Measurements from ENCODE around the gene DLGAP4.
"Not testable (repeated sequence)": the region's sequence is repeated elsewhere in the genome, so short reads cannot be mapped to it uniquely, and the experiment has no call there.

DLGAP4 gene

DNA sequence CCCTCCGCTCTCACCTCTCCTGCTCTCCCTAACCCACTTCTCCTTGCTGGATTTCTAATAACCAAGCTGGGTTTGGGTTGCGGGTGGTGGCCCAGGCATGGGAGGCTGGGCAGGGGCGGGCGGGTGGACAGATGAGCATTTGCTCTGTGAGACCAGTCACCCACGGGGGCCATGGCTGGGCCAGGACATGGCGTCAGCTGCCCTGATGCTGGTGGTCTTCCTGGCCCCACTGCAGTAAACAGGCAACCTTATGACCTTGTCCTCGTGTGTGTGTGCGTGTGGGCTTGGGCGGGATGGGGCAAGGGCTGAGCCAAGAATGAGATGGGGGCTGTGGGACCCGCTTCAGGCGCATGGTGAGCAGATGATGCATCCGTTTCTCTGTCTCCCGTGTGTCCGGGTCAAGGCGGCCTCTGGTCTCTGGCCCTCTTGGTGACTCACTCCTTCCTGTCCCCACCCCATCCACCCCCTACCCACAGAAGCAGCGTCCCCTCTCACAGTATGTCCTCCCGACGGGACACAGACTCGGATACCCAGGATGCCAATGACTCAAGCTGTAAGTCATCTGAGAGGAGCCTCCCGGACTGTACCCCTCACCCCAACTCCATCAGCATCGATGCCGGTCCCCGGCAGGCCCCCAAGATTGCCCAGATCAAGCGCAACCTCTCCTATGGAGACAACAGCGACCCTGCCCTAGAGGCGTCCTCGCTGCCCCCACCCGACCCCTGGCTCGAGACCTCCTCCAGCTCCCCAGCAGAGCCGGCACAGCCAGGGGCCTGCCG, 193.8 kb downstream of the DLGAP4 start:
- no peak for DNase-seq (ENCODE audit: low read depth)

DNA sequence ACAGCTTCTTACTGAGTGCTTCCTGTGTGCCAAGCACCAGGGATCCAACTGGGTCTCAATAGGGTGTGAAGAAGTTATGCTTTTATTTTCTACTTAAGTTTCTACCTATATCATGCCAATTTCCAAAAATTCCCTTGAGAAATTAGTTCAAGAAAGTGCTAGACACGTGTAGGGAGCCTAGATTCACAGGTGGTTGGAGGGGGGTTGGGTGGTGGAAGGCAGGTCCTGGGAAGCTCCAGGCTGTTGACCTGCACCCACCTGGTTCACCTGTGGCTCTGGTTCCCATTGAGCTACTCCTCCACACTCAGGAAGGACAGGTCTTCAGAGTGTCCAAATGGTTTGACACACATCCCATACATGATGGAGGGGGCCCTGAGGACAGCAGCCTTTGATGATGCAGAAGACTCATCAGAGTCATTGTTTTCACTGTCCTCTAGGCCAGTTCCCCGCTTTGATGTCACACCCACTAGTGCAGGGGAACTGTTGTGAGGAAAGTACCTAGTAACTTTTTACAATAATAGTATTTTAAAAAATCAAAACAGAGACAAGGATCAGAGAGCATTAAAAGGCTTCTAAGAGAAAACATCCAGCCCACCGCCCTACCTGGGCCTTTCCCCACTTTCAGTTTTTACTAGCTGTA, 195.3 kb downstream of the DLGAP4 start:
- DNase-seq (ENCODE audit: low read depth), result no peak

DNA sequence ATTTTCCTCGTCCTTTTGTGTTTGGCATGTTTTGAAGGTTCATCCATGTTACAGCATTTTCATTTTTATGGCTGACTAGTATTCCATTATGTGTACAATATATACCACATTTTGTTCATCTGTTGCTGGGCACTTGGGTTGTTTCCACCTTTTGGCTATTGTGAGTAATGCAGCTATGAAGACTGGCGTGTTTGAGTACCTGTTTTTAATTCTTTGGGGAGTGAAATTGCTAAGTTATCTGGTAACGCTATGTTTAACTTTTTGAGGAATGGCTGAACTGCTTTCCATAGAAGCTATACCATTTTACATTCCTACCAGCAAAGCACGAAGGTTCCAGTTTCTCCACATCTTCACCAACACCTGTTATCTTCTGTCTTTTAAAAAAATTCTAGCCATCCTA, 198.2 kb downstream of the DLGAP4 start:
- DNase-seq (ENCODE audit: low read depth), result no peak

DNA sequence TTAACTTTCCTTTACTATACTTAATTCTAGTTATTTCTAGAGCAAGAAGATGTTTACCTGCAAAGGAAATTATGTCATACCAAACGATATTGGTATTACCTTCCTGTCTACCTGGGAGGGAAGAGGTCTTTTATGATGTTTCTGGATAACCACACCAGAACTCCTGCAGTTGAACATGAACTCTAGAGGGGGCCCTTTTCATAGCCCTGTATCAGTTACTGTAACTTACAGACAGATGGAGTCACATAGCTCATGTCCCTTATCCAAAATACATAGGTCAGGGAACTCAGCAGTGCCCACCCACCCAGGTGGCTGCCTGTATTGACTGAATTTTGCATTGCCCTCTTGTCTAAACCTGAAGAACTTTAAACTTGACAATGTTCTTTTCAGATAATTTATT, 200.1 kb downstream of the DLGAP4 start:
- no peak for DNase-seq (ENCODE audit: low read depth)

DNA sequence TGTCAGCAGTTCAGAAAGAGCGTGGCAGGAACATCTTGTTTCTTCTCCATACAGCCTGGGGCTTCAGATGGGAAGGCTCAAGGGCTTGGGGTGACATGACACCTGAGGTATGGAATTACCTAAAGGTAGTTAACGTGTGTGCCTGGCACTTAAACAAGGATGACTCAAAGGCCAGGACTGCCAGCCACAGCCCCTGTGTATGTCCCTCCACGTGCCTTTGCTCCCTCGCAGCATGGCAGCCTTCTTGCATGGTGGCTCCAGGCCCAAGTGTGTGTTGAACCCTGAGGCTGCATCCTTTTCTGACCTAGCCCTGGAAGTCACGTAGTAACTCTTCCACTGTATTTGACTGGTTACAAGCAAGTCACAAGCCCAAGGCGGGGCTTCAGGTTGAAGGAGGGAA, 201.6 kb downstream of the DLGAP4 start:
- DNase-seq (ENCODE audit: low read depth), result no peak

DNA sequence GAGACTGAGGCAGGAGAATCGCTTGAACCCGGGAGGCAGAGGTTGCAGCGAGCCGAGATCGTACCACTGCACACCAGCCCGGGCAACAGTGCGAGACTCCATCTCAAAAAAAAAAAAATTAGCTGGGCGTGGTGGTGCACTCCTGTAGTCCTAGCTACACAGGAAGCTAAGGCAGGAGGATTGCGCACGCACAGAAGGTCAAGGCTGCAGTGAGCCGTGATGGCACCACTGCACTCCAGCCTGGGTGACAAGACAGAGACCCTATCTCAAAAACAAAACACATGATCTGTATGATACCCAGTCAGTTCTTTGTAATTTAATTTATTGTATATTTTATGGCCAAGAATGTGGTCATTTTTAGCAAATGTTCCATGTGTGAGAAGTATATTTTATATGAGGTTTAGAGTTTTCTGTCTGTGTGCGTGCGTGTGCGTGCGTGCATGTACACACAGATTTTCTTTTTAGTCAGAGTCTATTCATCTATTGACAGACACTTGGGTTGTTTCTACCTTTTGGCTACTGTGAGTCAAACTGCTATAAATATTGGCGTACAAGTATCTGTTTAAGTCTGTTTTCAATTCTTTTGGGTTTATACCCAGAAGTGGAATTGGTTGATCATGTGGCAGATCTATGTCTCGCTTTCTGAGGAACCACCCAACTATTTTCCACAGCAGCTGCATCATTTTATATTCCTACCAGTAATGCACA, 213.0 kb downstream of the DLGAP4 start:
- DNase-seq (ENCODE audit: low read depth), result no peak

DNA sequence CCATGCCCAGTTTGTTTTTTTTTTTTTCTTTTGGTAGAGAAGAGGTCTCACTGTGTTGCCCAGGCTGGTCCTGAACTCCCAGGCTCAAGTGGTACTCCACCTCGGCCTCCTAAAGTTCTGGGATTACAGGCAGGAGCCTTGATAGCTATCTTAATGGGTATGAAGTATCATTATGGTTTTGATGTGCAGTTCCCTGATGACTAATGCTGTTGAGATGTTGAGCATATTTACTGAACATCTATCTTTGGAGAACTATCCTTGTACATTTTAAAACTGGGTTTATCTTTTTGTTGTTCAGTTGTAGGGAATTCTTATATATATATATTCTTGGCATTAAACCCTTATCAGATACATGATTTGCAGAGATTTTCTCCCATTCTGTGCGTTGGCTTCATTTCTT, 213.8 kb downstream of the DLGAP4 start:
- DNase-seq (ENCODE audit: low read depth), result no peak

DNA sequence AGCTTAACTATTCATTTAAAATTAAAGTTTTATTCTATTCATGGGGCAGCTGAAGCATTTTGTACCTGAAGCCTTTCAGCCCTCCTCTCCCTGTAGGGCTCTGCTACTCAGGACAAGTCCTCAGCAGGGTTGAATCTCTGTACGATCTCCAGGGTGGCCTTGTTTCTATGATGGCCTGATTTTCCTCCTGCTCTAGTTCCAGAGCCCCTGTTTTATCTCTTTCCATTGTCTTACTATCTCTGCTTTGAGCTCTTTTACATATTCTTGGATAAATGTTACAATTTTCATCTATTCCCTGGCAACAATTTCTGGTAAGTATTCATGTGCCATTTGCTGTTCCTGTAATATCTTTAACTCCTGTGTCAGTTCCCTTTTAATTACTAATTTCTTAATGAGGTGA, 215.4 kb downstream of the DLGAP4 start:
- DNase-seq (ENCODE audit: low read depth), result no peak

DNA sequence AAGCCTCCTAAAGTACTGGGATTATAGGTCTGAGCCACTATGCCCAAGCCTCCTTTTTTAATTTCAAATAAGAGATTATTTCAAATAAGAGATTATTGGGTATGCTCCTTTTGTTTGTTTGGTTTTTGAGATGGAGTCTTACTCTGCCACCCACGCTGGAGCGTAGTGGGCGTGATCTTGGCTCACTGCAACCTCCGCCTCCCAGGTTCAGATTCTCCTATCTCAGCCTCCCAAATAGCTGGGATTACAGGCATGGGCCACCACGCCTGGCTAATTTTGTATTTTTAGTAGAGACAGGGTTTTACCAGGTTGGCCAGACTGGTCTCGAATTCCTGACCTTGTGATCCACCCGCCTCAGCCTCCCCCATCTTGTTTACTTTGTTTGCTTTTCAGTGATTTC, 216.3 kb downstream of the DLGAP4 start:
- not testable (repeated sequence) for DNase-seq (ENCODE audit: low read depth)

DNA sequence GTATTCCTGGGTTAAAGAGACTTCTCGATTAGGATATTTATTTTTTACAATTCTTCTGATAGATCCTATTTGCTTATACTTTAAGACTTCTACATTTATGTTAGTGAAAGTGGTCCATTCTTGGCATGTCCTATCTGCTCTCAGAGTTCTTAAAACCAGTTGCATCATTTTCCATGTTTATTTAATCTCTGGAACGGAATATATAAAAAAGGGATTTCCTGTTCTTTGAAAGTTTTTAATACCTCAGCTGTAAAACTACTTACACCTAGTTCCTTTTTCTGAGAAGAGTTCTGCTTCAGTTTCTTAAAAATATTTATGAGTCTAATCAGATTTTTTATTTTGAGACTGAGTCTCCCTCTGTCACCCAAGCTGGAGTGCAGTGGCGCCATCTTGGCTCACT, 217.2 kb downstream of the DLGAP4 start:
- no peak for DNase-seq (ENCODE audit: low read depth)

DNA sequence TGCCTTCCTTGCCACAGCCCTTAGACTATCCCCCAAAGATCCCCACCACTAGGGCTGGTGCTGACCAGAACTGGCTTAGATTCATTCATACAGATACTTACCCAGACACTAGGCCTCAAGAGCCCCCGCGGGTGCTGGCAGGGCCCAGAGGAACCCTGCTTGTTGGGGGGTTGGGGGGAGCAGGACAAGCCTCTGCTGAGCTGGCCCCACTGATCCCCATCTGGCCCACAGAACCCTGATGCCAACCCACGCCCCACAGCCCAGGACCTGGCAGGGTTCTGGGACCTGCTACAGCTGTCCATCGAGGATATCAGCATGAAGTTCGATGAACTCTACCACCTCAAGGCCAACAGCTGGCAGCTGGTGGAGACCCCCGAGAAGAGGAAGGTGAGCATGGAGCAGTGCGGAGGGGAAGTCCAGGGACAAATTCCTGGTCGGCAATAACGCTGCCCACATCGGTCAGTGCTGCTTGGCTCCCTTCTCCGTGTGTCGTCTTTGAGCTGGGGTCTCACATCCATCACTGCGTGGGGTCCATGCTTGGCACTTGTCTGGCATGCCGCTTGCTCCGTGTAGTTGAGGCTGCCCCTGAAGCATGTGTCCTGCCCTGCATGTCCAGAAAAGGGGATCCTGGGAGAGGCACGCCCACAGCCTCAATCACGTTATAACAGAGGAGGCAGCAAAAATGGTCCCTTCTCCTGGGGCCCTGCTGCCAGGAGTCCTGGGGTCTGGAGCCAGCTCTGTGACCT, 219.7 kb downstream of the DLGAP4 start:
- no peak for DNase-seq (ENCODE audit: low read depth)

DNA sequence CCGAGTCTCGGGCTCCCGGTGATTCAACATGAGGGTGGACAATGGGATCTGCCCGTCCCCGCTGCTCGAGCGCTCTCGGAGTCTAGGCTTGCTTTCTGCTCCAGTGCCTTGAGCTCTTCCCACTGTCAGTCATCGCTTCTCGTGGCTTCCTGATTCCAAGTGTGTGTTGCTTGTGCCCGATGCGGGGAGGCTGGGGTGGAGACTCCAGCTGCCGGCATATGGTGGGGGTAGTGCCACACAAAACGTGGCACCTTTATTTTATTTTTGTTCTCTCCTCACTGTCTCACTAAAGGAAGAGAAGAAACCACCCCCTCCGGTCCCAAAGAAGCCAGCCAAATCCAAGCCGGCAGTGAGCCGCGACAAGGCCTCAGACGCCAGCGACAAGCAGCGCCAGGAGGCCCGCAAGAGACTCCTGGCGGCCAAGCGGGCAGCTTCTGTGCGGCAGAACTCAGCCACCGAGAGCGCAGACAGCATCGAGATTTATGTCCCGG, 220.4 kb downstream of the DLGAP4 start:
- no peak for DNase-seq (ENCODE audit: low read depth)

DNA sequence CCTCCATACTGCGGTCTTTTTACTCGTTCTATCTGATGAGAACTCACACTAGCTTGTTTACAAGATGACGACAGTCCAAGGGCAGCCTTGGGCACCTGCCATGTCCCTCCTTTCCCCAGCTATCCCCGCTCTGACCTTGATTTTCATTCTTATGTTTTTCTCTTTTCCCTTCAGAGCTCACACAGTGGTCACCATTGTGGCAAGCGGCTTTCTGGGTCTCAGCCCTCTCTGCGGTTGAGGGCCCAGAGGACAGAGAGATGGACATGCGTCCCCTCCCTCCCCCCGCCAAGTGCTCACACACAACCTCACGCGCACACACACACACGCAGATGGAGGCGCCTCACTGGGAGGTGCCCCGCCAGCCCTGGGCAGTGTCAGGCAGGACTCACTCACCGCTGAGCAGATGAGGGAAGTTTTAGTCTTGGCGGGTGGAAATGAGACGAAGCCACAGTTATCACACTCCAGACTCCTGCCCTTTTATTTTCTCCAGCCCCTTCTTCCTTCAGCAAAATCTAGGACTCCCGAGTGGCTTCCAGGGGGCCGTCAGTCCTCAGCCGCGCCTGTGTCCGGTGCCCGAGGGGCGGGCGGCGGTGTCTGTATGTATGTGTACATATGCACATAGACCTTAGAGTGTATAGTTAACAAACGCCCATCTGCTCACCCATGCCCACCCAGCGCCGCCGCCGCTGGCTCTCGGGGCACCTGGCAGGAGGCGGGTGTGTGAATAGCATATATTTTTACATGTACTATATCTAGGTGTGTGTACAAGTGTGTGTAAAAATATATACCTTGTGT, 221.4 kb downstream of the DLGAP4 start:
- no peak for DNase-seq (ENCODE audit: low read depth)

DNA sequence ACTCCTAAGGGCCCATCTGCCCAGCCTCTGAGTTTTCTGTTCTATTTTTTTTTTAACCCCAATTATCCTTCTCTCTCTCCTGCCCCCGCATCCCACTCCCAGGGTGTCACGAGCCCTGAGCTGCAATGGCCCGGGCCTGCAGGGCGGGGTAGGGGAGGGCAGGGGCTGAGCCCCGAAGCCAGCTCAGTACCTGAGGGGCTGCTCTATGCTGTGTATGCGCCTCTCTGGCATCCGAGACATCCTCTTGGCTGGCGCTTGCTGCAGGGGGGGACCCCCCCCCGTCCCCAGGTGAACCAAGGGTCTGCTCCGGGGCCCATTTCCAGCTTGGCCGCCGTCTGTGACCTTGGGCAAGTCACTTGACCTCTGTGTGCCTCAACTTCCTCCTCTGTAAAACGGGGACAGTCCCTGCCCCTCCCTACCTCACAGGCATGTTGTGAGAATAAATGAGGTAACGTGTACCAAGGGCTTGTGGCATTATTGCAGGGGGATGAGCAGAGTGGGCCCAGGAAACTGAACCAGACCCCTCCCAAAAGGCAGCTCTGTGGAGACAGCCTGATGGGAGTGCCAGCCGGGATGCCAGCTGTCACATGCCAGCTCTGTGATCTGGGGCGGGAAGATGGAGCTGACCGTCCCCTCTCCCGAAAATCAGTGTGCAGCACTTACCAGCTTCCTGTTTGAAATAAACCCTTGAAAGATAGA, 222.2 kb downstream of the DLGAP4 start:
- DNase-seq (ENCODE audit: low read depth), result no peak

DNA sequence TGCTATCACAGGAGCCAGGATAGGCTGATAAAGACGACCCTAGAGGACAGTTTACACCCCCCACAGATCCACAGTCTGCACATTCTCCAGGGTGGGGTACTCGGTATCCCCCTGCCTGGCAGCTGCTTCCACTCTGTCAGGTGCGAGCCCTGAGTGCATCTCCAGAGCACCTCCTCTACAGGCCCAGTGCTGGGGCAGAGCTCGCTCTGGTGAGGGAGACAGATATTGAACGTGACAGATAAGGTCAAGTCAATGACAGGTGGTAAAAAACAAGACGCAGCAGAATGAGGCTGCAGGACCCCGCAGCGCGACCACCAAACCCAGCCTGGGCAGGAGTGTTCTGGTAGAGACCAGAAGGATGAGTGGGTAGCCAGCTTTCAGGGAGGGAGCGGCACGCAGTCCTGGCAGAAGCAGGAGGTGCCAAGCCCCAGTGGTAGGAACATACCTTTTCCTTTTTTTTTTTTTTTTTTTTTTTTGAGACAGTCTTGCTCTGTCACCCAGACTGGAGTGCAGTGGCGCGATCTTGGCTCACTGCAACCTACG, 222.8 kb downstream of the DLGAP4 start:
- DNase-seq (ENCODE audit: low read depth), result no peak

DNA sequence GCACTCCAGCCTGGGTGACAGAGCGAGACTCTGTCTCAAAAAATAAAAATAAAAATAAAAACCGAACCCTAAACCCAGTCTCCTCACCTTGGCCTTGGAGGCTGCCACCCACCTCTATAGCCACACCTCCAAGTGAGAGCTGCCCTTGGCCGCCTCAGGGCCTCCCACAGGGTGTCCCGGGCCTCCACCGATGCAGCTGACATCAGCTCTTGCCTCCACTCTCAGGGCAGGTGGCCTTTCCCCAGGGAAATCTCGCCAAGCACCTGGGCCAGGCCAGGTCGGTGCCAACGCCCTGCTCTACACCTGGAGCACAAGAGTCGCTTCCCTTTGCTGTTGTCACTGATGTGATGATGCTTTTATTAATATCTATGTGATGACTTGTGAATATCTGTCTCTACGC, 226.2 kb downstream of the DLGAP4 start:
- DNase-seq (ENCODE audit: low read depth), result no peak

DNA sequence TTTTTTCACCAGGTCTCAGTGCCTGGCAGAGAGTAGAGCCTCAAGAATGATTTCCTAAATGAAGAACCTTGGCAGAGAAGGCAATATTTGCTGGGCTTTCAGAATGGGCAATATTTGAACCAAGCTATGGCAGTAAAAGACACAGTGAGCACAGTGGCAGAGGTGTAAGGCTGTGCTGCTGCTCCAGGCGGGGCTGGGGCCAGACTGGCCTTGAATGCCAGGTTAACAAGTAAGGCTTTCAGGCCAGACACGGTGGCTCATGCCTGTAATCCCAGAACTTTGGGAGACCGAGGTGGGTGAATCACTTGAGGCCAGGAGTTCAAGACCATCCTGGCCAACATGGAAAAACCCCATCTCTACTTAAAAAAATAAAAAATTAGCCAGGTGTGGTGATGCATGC, 226.7 kb downstream of the DLGAP4 start:
- no peak for DNase-seq (ENCODE audit: low read depth)

DNA sequence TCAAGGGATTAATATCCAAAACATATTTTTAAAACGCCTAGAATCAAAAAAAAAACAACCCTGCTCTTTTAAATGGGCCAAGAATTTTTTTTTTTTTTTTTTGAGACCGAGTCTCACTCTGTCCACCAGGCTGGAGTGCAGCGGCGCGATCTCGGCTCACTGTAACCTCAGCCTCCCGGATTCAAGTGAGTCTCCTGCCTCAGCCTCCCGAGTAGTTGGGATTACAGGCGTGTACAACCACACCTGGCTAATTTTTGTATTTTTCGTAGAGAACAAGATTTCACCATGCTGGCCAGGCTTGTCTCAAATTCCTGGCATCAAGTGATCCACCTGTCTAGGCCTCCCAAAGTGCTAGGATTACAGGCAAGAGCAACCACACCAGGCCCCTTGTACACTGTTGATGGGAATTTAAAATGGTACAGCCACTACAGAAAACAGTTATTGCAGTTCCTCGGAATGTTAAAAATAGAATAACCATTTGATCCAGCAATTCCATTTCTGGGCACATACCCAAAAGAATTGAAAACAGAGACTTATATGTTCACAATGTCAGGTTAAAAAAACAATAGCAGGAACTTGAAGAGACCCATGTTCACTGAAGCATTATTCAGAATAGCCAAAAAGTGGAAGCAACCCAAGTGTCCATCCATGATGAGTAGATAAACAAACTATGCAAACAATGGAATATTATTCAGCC, 232.0 kb downstream of the DLGAP4 start:
- DNase-seq (ENCODE audit: low read depth), result no peak

DNA sequence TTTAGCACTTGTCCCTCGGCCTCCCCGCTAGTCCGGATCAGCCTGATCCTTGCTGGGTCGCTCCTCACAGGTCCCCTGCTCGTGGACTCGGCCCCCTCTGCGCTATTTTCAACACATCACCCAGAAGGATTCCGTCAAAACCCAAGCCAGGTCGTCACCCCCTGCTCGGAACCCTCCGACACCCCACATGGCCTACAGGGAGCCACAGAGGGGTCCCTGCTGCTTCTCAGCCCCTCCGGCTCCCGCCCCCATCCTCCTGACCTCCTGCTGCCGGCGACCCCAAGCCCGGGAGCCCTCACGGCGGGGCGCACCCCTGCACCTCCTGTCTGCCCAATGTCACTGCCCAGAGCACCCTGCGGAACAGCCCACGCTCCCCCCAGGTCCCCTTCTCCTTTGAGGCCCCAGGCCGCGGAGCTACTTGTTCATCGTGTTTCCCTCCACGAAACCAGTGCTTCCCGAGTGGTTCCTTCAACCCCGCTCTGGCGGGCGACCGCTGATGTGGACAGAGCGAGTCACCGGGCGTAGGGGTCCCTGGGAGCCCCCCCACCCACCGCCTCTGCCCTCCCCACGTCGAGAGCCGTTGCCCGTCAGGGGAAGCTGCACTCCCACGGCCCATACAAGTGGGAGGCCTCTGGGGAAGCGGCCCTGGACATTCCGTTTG, 234.5 kb downstream of the DLGAP4 start:
- DNase-seq (ENCODE audit: low read depth), result no peak

All from CMK (cell line).